Astrocyte of the cerebellum (primary cell): ENCODE measurements around the gene TNNC1.
A peak's percentile ranks its signal among the peaks of the same experiment; 100 is the strongest.

ENCODE experiments used
- DNase-seq: peaks from one replicate; pipeline ENCODE4 v3.0.0-alpha.2; 2011; ENCODE audit warnings: low read depth
- H3K4me3 ChIP-seq: 2 replicates; pipeline ENCODE4 v1.5.1; 2011; ENCODE audit warnings: mild to moderate bottlenecking, low read depth, low read length, moderate library complexity
- CTCF ChIP-seq: IDR thresholded peaks from 2 replicates; pipeline ENCODE4 v1.5.1; 2012; ENCODE audit warnings: low read length, low read depth, moderate library complexity, mild to moderate bottlenecking; ENCODE audit errors: missing control alignments
- in situ Hi-C: cut with HindIII; loops from 2 replicates; pipeline ENCODE4 v1.10.0; 2017; ENCODE audit warnings: low sequenced_read_pairs

The TNNC1 gene

DNA sequence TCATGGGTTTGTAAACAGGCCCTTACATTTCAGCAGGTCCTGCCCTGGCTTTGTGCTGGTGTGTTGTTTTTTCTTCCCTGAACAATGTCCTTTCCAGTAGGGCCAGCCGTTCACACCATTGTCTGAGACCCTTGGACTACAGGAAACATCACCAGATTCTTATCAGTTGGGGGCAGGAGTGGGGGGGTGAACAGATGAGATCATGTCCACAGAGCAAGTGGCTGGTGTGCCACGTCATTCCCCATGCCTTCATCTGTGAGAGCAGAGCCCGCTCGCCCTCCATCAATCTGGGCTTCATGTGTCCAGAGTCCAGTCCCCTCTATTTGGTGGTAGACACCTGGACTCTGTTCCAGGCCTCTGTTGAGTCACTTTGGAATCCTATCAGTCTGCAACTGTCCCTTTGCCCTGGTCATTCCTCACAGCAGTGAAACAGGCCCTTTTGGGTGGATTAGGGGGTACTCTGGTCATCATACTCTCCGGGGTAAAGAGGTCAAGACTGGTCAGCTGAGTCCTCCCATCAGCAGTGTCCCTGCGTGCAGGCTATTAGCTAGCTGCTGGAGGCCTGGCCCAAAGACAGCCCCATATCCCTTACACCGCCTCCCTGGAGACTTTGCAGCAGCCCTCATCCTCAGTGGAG lies 23.9 kb downstream of the TNNC1 start:
- no peak overlapping the region for H3K4me3 ChIP-seq
- no peak for DNase-seq
- in situ Hi-C loops, result no loop called here
- TF ChIP-seq CTCF, result no peak

- DNase-seq, result no peak
- in situ Hi-C loops, result no loop called here
- no peak for TF ChIP-seq CTCF
- H3K4me3 ChIP-seq, result no peak overlapping the region
Observed at GRCh38 chr3:52429031-52429430, 24.8 kb downstream of the TNNC1 start.

DNA sequence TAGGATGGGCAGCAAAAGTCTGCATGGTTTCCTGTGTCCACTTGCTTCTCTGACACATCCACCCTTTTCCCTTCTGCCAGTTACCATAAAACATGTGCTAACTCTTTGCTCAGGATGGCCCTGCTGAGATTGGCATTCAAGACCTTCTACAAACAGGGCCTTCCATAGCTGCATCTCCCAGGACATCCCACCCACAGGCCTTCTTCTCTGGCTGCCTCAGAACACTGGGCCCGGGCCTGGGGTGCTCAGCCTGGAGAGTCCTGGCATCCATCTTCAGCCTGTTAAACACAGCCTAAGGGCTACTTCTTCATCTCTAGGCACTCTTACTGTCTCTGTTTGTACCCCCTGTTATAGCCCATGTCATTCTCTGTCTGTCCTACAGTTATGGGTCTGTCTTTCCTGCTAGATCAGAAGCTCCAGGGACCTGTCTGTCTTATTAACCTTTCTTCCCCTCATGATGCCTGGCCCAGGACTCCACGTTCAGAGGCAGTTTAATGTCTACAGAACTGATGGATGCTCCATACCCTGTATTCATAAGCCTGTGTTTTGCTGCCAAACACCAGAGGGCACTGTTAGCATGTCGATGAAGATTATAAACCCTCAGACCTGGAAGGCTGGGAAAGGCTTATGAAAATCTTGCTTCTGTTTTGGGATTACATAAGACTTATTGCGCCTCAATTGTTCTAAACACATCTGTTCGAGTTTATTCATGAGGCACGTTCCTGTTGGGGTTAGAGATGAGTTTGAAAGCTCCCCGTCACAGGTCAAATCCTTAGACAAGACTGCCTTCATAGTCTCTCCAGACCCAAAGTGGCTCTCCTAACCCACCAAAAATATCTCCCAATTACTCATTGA lies 25.5 kb downstream of the TNNC1 start:
- TF ChIP-seq CTCF, result peak; percentile 85
- in situ Hi-C loops, result no loop called here
- DNase-seq, result peak; percentile 65
- H3K4me3 ChIP-seq, result no peak overlapping the region

- TF ChIP-seq CTCF, result no peak
- H3K4me3 ChIP-seq, result no peak overlapping the region
- DNase-seq, result no peak
- in situ Hi-C loops, result no loop called here
Observed at GRCh38 chr3:52423173-52423572, 30.7 kb downstream of the TNNC1 start.

DNA sequence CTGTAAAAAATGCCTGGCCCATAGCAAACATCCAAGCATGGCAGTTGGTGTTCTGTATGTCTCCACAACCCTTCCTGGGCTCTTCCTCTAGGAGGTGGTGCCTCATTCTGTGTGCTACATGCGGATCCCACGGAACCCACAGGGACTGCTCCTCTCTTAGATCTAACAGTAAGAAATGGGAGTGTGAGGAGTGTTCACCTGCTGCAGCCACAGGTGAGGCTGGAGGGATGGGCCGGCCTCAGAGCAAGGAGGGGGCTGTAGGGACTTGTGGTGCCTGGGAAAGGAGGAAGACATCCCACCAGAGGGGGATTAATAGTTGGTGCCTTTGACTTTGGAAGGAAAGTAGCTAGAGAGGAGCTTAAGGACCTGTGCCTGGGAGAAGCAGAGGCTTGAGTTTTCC lies 31.2 kb downstream of the TNNC1 start:
- TF ChIP-seq CTCF, result no peak
- no peak overlapping the region for H3K4me3 ChIP-seq
- in situ Hi-C loops, result no loop called here
- no peak for DNase-seq

DNA sequence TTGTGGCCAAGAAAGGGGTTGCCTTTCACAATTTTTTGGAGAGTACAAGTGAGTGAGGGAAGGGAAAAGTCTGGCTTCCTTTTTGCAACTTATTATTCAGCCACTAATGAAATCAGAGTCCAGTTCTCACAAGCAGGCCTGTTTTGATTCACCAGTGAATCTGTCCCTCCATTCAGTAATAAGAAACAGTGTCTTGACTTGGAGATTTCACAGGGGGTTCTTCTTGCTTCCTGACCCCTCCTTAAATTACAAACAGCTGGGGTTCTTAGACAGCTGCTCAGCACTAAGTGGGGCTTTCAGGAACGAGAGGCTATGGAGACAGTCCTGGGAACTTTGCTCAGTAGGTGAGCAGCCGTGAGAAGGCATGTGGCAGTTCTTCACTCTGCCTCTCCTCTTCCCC lies 33.5 kb downstream of the TNNC1 start:
- no peak for TF ChIP-seq CTCF
- in situ Hi-C loops, result no loop called here
- no peak overlapping the region for H3K4me3 ChIP-seq
- no peak for DNase-seq
